ENCODE results near the gene ULK4.

Gene ULK4

DNA sequence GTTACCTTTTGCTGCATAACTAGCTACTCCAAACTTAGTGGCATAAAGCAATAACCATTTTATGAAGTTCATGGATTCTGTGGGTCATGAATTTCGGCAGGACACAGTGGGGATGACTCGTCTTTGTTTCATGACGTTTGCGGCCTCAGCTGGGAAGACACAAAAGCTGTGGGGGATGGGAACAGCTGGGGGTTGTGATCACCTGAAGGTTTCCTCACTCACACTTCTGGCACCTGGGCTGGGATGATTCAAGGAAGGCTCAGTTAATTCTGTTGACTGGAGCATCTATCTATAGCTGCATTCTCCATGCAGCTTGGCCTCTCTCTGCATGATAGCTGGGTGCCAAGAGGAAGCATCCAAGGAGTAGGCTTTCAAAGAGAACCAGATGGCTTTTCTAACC is 332.8 kb downstream of the ULK4 start:
- no peak for DNase-seq

DNA sequence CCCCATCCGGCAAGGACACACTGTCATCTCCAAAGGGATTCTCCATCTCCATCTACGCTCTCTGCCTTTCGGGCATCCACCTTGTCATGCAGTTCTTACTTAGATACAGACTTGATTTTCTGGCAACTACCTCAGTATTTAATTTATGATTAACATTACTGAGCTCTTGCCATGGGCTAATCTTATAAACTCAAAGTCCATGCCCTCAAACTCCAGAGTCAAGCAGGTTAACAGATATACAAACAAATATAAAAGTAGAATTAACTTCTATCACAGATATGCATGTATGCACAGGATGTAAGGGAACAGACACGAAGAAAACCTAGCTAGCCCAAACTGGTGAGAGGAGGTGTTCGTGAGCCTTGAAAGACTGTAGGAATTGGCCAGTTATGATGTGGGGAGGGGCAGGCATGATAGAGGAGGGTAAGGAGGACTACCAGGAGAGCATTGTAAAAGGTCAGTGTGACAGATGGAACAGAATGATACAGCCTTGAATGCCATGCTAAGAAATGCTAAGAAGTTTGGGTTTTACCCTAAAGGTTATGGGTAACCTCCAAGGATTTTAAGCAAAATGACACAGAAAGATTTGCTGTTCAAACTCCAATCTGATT is 334.3 kb downstream of the ULK4 start:
- no peak for DNase-seq

DNA sequence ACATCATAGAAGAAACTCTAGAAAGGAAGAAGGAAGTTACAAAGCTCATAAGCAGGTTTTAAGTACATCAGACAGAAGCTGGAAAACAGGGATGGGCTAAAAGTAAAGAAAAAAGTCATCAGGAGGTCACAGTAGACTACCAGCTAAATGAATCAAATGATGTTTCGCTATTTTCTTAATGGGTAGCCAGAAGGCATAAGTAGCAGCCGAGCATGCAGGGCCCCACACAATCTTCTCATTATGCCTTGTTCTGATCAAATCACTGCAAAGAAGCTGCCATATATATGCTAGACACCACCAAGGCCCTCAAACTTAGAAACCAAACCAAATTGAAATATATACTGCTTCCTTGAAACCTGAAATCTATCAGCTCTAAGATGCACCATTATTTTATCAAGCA is 349.1 kb downstream of the ULK4 start:
- no peak for DNase-seq

DNA sequence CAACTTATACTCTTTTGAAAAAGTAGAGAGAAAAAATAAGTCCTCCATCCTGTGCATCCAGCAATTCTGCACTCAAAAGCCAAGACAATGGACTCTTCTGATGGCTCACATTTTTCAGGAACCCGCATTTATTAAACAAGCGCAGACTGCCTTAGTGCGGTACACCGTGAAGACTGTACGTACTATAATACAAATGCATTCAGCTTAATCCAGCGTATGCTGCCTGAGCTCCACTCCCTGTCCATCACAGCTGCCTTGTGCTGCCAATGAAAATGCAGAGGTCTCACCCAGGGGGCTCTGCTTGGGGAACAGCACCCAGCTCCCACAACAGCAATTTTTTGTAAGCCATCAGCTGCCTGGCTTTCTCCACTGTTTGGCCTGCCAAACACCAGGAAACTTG is 350.9 kb downstream of the ULK4 start:
- DNase-seq, result no peak

DNA sequence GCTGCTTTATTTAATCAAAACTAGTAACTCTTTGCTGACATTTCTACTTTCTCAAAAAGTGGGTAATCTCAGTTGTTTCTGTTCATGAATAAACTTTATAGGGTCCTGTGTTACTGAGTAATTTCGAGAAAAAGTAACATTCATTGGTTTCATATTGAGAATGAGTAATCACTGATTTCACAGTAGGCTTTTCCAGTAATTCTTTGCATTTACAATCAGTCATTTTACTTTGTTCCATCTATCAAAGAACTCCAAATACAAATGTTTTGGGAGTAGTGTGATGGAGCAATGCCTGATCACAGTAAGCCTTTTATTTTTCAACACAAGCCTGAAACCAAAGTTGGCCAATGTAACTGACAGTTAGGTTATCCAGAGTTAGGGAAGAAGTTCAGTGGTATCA is 353.6 kb downstream of the ULK4 start:
- DNase-seq, result peak in 1 of 5 experiments; percentile 34

DNA sequence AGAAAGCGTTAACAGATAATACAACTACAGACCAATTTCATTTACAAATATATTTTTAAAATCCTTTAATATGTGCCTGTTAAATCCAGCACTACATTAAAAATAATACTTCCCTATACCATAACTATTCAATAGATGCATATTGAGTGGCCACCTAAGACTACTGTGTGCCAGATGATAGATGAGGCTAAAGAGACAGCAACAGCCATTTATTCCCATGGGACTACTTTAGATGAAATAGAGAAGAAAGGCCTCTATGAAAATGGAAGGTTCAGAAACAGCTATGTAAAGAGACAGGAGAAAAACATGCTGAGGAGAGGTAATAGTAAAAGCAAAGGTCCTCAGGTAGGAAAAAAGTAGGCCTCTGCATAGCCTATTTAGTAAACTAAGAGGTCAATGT is 358.1 kb downstream of the ULK4 start:
- no peak for DNase-seq

DNA sequence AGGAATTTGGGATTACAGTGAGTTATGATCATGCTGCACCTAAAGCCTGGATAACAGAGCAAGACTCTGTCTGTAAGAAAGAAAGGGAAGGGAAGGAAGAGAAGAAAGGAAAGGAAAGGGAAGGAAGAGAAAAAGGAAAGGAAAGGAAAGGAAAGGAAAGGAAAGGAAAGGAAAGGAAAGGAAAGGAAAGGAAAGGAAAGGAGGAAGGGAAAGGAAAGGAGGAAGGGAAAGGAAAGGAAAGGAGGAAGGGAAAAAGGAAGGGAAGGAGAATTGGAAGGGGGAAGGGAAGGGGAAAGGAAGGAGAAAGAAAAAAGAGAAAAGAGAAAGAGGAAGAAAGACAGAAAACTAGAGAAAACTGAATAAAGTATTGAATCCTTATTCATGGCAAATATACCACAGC is 359.8 kb downstream of the ULK4 start:
- no peak for DNase-seq

DNA sequence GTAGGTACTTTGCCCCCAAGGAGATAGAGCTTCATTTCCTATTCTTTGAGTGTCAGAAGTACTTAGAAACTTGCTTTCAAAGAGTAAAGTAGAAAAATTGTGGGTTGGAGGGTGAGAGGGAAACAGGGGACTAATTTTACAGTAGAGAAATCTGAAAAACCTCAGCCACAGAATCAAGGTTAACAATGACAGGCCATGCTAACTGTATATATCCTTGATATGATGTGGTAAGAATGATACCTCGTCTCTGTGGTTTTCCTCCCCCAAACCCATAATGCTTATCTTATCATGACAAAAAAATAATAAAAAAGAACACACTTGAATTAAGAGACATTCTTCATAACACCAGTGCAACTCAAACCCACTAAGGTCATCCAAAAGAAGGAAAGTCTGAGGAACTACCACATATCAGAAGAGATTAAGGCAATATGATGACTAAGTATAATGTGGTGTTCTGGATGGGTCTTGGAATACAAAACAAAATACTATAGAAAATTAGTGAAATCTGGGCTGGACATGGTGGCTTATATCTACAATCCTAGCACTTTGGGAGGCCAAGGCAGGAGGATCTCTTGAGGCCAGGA is 360.4 kb downstream of the ULK4 start:
- peak in 1 of 5 experiments; percentile 71 for DNase-seq

DNA sequence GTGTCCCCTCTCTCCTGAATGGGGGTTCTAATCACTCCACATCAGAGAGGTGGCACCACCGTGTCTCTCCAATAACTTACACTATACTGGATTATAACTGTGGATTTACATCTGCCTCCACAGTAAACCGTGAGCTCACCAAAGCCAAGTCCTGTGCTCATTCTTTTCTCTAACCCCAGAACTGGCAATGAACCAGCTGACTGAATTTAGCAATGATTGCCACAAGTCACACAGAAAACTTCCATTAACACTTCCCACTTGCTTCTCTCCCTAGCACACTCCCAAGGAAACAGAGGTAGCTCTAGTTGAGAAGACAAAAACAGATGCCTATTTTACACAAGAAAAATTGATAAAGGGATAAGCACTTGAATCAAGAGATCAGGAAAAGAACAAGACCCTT is 361.3 kb downstream of the ULK4 start:
- DNase-seq, result no peak

DNA sequence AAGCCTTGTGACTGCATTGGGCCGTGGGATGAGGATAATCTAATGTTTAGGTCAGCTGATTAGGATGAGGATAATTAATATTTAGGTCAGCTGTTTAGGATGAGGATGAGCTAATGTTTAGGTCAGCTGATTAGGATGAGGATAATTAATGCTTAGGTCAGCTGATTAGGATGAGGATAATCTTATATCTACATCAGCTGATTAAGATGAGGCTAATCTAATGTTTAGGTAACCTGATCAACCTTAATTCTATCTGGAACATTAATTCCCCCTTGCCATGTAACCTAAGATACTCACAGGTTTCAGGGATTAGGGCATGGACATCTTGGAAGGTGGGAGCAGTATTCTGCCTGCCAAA is 362.8 kb downstream of the ULK4 start:
- no peak for DNase-seq

DNA sequence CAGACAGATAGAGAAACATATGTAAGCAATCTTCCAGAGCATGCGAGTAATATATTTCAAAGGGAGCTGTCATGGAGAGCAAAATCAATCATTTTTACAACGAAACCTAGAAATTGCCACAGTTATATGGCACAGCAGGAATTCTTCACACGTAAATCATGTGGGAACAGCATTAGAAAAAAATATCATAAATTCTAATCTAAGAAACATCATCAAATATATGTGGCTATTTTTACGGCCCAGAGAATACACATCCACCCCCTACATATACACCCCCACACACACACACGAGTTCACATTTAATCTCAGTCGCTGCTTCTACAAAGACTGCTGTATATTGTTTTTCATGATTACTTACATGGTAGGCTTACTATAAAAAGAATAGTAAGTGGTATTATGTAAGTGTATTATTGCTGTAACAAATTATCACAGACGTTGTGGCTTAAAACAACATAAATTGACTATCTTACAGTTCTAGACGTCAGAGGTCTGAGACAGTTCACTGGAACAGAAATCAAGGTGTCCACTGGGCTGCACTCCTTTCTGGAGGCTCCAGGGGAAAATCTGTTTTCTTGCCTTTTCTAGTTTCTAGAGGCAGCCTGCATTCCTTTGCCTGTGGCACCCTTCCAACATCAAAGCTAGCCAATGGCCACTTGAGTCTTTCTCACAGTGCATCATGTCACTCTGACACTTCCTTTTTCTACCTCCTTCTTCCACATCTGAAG is 363.3 kb downstream of the ULK4 start:
- no peak for DNase-seq

DNA sequence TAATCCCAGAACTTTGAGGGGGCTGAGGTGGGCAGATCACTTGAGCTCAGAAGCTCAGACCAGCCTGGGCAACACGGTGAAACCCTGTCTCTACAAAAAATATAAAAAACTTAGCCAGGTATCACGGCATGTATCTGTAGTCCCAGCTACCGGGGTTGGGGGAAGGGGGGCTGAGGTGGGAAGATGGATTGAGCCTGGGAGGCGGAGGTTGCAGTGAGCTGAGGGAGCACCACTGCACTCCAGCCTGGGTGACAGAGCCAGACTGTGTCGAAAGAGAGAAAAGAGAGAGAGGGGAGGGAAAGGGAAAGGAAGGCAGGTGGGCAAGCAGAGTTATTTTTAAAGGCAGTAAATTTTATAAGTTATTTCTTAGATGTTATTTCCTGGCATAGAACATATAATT is 368.1 kb downstream of the ULK4 start:
- DNase-seq, result no peak

DNA sequence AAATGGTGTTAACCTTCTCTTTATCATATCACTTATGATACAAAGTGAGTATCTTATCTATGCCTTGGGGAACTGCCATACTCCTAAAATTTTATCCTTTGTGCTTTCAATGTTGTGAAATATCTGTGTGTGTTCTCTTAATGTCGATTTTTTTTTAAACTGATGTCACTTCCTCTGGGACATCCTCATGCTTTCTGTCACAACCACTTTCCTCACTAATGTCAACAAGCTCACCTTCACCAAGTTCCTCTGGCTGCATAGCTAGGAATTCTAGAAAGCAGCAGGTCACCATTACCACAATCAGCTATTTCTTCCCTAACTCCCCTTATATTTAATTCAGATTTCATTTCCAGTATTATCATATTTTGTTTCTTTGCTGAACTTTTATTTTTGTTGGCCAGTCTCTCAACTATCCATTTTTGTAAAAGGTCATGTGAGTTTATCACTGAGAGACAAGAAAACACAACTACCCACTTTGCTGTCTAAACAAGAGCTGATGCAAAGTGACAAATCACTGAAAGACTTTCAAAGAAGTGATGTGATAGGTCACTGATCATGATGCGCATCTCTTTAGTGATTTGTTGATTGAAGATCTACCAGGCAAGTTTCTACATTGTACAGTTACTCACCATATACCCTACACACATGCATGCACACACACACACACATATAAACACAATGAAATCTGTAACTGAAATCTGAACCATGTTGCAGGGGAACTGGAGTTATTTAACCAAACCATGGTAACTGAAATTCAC is 369.0 kb downstream of the ULK4 start:
- DNase-seq, result no peak

DNA sequence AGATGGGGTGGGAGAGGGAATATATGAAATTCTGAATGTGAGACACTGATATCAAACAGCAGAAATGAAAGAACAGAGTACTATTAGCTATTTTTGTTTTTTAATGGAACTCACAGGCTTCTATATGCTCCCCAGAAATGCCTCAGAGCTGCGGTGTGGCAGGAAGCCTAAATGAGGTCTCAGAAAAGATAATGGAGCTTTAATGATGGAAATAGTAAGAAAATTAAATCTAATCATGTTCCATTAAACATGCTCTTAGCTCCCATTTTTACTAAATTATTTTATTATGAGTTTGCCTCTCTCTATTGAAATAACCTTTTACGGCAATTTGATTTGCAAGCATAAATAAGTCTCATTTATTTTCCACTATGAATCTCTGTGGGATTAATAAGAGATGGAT is 378.9 kb downstream of the ULK4 start:
- no peak for DNase-seq

DNA sequence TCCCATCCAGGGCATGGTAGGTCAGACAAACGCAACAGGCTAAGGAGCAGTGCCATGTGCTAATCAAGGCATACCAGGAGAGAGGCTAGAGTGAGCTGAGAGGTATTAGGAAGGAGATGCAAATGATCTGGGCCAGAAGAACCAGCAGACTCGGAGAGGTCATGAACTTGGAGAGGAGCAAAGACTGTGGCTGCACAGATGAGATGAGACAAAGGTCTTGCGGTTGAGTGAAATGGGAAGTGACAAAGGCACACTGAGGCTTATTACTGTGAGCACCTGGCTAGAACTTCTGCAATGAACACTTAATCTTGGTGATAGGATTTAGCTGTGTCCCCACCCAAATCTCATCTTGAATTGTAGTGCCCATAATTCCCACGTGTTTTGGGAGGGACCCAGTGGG is 380.2 kb downstream of the ULK4 start:
- DNase-seq, result no peak

DNA sequence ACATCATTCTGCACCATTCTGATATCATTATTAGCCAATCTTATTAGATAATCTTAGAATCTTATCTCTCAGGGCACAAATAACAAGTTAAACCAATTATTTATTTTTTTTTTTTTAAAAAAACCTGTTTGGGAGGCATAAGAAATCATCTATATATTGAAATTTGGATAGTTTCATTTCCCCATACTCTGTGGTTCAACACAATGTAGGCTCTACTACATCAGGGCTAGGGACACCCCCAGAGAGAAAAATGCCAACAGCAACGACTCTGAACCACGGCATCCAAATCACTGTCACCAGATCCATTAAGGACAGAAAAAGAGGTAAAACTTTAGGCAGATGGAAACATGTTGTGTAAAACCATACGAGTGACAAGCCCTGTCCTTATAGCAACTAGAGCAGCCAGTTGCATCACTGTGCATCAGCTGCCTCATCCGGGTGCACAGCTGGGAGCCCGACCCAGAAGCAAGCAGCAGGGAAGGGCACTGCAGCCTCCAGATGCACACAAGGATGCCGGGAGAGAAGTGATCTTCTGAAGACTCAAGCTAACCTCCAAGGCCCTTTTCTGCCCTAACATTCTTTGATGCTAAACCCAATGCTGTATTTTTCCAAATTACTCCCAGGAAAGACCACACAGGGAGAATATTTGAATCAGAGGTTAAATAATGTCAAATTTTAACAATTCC is 381.5 kb downstream of the ULK4 start:
- no peak for DNase-seq

DNA sequence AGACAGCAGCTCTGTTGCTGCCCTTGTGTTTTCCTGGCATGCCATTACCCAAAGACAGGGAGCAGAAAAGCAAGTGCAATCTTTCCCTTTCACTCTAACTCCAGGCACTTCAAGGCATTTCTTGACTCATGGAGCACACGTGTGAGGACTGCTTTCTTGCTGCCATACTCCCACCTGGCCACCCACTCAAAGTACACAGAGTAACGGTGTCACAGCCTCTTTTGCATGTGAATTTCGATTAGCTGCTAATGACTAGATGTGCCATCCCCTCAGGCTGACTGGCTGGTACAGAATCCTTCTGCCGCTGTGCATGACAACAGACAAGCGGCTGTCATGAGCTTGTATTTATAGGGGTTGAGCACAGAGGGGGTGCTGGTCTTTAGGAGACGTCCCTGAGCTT is 382.0 kb downstream of the ULK4 start:
- no peak for DNase-seq

DNA sequence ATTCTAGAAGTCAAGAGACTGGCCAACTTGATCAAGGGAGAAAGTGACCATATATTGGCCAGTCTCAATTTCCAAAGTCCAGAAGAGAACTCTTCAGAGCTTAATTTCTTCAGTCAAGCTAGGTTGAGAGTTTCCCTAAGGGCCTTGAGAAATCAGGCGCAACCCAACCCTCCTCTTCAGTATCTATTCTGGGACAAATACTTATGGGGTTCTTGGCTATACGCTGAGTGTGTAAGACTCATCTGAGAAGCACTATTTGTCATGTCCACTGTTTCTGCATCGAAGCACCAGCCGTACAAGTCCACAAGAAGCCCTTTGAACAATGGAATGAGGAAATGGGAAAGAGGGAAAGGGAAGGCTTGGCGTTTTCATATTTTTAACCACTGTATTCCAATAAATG is 383.1 kb downstream of the ULK4 start:
- DNase-seq, result no peak

DNA sequence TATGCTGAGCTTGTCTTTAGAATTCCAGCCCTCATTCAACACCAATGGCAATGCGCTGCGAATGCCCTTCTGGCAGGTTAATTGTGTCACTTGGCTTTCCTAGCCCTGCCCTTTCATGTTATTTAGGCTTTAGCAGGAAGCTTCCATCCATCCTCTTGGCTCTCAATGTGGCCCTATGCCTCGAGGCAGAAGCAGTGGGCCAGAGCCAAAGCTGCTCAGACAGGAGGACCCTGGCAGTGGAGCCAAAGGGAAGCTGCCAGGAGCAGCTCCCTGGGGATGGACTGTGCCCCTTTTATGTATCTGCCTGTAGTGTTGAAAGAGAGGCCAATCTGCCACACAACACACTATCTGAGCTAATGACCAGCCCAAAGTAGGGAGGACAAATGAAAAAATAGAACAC is 386.2 kb downstream of the ULK4 start:
- DNase-seq, result no peak

DNA sequence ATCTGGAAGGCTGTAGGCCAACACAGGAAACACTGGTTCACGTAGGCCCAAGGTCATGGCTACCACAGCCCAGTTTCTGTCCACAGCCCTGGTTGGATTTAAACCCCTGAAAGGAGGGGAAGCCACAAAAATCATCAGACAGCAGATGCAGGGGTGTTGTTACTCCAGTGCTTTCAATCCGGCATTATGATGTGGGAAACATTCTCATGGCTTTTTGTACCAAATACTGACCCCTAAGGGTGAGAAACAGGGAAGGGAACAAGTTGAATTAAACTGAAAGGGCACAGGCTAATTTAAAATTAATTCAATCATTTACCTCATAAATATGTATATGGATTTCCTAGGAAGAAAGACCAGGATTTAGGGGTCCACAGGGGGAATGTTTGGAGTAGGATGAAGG is 387.0 kb downstream of the ULK4 start:
- no peak for DNase-seq

DNA sequence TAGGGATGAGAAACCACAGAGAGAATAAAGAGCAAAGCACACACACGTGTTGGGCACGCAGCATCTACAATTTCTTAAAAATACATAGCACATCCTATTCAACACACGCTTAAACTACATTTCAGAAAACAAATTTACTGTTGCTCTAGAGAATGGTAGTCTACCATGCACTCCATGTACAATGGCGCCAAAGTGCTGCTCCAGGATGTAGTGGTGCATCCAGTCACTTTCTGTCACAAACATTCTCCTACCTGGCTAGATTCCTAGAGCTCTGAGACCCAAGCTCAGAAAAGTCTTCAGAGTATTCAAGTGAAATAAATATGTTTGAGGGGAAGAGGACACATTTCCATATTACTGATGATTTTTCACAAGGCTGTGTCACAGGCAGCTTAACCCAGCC is 388.3 kb downstream of the ULK4 start:
- no peak for DNase-seq

DNA sequence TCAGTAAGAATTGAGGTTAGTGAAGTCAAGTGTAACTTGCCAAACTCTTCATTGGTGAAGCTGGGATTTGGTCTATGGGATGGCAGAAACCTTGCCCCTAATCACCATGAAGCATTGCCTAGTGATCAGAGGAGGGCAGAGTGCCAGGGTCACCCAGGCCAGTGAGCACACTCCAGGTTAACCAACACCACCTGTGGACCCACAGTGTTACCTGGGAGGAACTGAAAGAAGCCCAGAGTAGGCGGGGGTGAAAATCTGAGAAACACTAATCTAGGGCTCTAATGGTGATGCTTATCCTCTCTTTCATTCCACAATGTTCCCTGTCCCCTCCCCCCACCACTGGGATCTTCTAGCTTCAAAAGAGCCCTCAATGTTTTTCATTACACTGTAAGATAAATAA is 389.8 kb downstream of the ULK4 start:
- no peak for DNase-seq

DNA sequence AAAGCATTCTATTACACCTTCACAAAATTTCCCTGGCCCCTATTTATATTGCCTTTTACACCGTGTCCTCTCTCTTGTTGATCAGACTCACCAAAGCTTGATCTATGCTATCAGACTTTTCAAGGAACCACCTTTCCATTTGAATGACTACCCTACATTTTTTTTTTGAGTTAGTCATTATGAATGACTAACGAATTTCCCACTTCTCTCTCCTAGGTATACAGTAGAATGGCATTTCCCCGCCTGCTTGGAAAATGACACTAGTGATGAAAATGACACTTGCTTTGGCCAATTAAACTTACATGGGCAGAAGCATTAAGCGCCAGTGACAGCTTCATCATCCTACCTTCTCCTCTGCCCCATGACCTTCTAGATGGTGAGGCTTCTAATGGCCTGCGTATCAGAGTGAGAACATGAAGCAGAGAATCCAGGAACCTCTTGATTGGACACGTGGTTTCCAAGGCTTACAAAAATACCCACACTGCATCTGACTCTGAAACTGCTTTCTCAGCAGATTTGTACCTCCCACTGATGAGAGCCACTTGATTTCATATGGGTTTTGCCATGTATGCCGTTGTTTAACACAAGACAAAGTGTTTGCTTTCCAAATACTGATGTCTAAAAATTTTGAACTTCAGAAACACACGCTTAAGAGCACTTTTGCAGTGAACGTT is 392.1 kb downstream of the ULK4 start:
- no peak for DNase-seq

Data from T-helper 2 cell (primary cell).